Erythroblast (primary cell): ENCODE measurements around the gene TENM4.

Source experiments
- GATA1 ChIP-seq: IDR thresholded peaks from 2 replicates; pipeline ENCODE4 v1.6.1; 2011; ENCODE audit warnings: low read depth, mild to moderate bottlenecking, control low read depth, low read length, moderate library complexity
- POLR2A ChIP-seq: IDR thresholded peaks from 2 replicates; pipeline ENCODE4 v1.6.1; 2011; ENCODE audit warnings: mild to moderate bottlenecking, low read length

GRCh38 chr11:78807351-78807750 is 633.5 kb downstream of the TENM4 start:
- no peak for TF ChIP-seq POLR2A
- TF ChIP-seq GATA1 = no peak
